CD4-positive, alpha-beta T cell treated with Interleukin-21 for 1 hour (primary cell): ENCODE data around the gene MAP7D3.

Source experiments
- DNase-seq: peaks from one replicate; pipeline ENCODE4 v3.0.0-alpha.2; 2020

MAP7D3 gene

GRCh38 chrX:136205882-136206380, 45.3 kb downstream of the MAP7D3 start:
- DNase-seq = no peak

GRCh38 chrX:136204571-136204970, 46.6 kb downstream of the MAP7D3 start:
- DNase-seq = peak; percentile 61

GRCh38 chrX:136203951-136204350, 47.2 kb downstream of the MAP7D3 start:
- DNase-seq = no peak

GRCh38 chrX:136203438-136203837, 47.8 kb downstream of the MAP7D3 start:
- DNase-seq = peak; percentile 8

GRCh38 chrX:136202889-136203288, 48.3 kb downstream of the MAP7D3 start:
- no peak for DNase-seq

- DNase-seq = no peak
Measured at GRCh38 chrX:136201601-136202000, 49.6 kb downstream of the MAP7D3 start.

GRCh38 chrX:136200466-136200865, 50.7 kb downstream of the MAP7D3 start:
- DNase-seq = peak; percentile 32

- no peak for DNase-seq
Measured at GRCh38 chrX:136199365-136199764, 51.8 kb downstream of the MAP7D3 start.

- no peak for DNase-seq
Measured at GRCh38 chrX:136198678-136199243, 52.4 kb downstream of the MAP7D3 start.

GRCh38 chrX:136198010-136198409, 53.2 kb downstream of the MAP7D3 start:
- no peak for DNase-seq

GRCh38 chrX:136196691-136197155, 54.5 kb downstream of the MAP7D3 start:
- DNase-seq = no peak

GRCh38 chrX:136195247-136195646, 56.0 kb downstream of the MAP7D3 start:
- DNase-seq = no peak

- no peak for DNase-seq
Measured at GRCh38 chrX:136194536-136194935, 56.7 kb downstream of the MAP7D3 start.

GRCh38 chrX:136193771-136194170, 57.4 kb downstream of the MAP7D3 start:
- DNase-seq = no peak

- no peak for DNase-seq
Measured at GRCh38 chrX:136192839-136193414, 58.3 kb downstream of the MAP7D3 start.

GRCh38 chrX:136192135-136192534, 59.1 kb downstream of the MAP7D3 start:
- no peak for DNase-seq

GRCh38 chrX:136191171-136191570, 60.0 kb downstream of the MAP7D3 start:
- no peak for DNase-seq

- no peak for DNase-seq
Measured at GRCh38 chrX:136190038-136190713, 61.0 kb downstream of the MAP7D3 start.

- DNase-seq = no peak
Measured at GRCh38 chrX:136189222-136189621, 62.0 kb downstream of the MAP7D3 start.

GRCh38 chrX:136186023-136186413, 65.2 kb downstream of the MAP7D3 start:
- no peak for DNase-seq

- no peak for DNase-seq
Measured at GRCh38 chrX:136185401-136186022, 65.7 kb downstream of the MAP7D3 start.

GRCh38 chrX:136183917-136184316, 67.3 kb downstream of the MAP7D3 start:
- no peak for DNase-seq

GRCh38 chrX:136183172-136183571, 68.0 kb downstream of the MAP7D3 start:
- no peak for DNase-seq

- DNase-seq = no peak
Measured at GRCh38 chrX:136182414-136182813, 68.8 kb downstream of the MAP7D3 start.
